Mammary epithelial cell (primary cell): ENCODE data around the gene SETD2.

Source experiments
- CTCF ChIP-seq, 2 donors: IDR thresholded peaks in 1 of 2; conservative IDR thresholded peaks in 1 of 2; 2 replicates each; pipeline ENCODE4 v1.5.1; 2011 to 2012; ENCODE audit warnings: inconsistent platforms in 2 of 2, low read length in 2 of 2, mild to moderate bottlenecking in 2 of 2, control low read depth in 1 of 2, low read depth in 1 of 2; ENCODE audit not compliant: insufficient read depth in 1 of 2; ENCODE audit errors: extremely low read depth in 1 of 2
- EZH2 ChIP-seq: IDR thresholded peaks from 2 replicates; pipeline ENCODE4 v1.6.1; 2012; ENCODE audit warnings: low read length, inconsistent platforms, borderline replicate concordance

GRCh38 chr3:46976326-46977190 is 187.4 kb downstream of the SETD2 start, which contains the start of gene CCDC12:
- TF ChIP-seq EZH2 (no peak), CTCF (conservative IDR thresholded peaks at IDR 0.05 in 1 of 2, IDR thresholded peaks at IDR 0.05 in 1 of 2; ENCODE audit: extremely low read depth in 1 of 2, insufficient read depth in 1 of 2, low read depth in 1 of 2, low read length in 2 of 2) (no peak)
